ENCODE data around the gene POPDC2. TPM values are rescaled to one million over a fixed set of nuclear protein-coding genes. Genes with fewer than 3 reads are reported as not detected.

The POPDC2 gene
- total and polyA plus RNA-seq, 2 donors from 2014 or later, result 3.2 to 7.3 TPM

DNA sequence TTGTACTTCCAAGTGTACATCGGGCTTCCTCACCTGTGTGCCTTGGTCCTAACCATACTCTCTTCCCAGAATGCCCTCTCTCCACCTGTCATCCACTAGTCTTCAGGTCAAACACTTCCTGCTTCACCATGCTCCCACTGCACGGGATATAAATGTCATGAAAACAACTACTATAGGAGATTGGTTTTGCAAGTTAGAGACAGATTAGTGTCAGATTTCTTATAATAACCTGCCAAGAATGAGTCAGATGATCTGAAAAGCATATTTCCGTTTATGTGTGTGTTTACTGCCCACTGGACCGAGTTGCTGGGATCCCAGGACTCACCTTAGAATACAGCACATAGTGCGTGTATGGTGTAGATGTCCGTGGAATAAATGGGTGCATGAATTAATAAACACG is 41.3 kb downstream of the POPDC2 start:
- intact Hi-C loops (cut with DNase I), result no loop called here
- no peaks in the 10 kb centered on the region for H3K36me3 ChIP-seq (ENCODE audit: control insufficient read depth in 2 of 3, insufficient read depth in 3 of 3, low read length in 3 of 3)
- no peak for FAIRE-seq
- no peak overlapping the region for H3K9ac ChIP-seq (ENCODE audit: low read length in 3 of 3)
- no peak for DNase-seq
- no peaks in the 10 kb centered on the region for H3K4me1 ChIP-seq (ENCODE audit: control insufficient read depth in 2 of 3, insufficient read depth in 2 of 3, low read depth in 1 of 3, low read length in 3 of 3)
- no peaks in the 10 kb centered on the region for H3K9me3 ChIP-seq (ENCODE audit: control insufficient read depth in 2 of 3, insufficient read depth in 1 of 3, low read length in 3 of 3)
- TF ChIP-seq, protein P1, sequence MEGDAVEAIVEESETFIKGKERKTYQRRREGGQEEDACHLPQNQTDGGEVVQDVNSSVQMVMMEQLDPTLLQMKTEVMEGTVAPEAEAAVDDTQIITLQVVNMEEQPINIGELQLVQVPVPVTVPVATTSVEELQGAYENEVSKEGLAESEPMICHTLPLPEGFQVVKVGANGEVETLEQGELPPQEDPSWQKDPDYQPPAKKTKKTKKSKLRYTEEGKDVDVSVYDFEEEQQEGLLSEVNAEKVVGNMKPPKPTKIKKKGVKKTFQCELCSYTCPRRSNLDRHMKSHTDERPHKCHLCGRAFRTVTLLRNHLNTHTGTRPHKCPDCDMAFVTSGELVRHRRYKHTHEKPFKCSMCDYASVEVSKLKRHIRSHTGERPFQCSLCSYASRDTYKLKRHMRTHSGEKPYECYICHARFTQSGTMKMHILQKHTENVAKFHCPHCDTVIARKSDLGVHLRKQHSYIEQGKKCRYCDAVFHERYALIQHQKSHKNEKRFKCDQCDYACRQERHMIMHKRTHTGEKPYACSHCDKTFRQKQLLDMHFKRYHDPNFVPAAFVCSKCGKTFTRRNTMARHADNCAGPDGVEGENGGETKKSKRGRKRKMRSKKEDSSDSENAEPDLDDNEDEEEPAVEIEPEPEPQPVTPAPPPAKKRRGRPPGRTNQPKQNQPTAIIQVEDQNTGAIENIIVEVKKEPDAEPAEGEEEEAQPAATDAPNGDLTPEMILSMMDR (IDR thresholded peaks at IDR 0.05; ENCODE audit: borderline replicate concordance, extremely low read depth, insufficient read depth), result no peak
- H3K27me3 ChIP-seq (ENCODE audit: control insufficient read depth, insufficient read depth, low read length), result no peaks in the 10 kb centered on the region
- H3K4me3 ChIP-seq (ENCODE audit: low read length in 3 of 3), result no peak overlapping the region
- no peak overlapping the region for H3K27ac ChIP-seq (ENCODE audit: low read depth in 2 of 2, low read length in 2 of 2)

GRCh38 chr3:119616056-119616455 is 44.3 kb downstream of the POPDC2 start:
- Histone ChIP-seq H3K4me1 (ENCODE audit: control insufficient read depth in 2 of 3, insufficient read depth in 2 of 3, low read depth in 1 of 3, low read length in 3 of 3) (no peaks in the 10 kb centered on the region), H3K4me3 (ENCODE audit: low read length in 3 of 3) (no peak overlapping the region), H3K36me3 (ENCODE audit: control insufficient read depth in 2 of 3, insufficient read depth in 3 of 3, low read length in 3 of 3) (no peaks in the 10 kb centered on the region), H3K9me3 (ENCODE audit: control insufficient read depth in 2 of 3, insufficient read depth in 1 of 3, low read length in 3 of 3) (peaks cover 0 to under 1% (median 0%) of the 10 kb centered on the region in 3 donors), H3K27me3 (ENCODE audit: control insufficient read depth, insufficient read depth, low read length) (no peaks in the 10 kb centered on the region), H3K27ac (ENCODE audit: low read depth in 2 of 2, low read length in 2 of 2) (no peak overlapping the region), H3K9ac (ENCODE audit: low read length in 3 of 3) (no peak overlapping the region)
- DNase-seq (no peak), FAIRE-seq (no peak)
- intact Hi-C loops (cut with DNase I), result no loop called here
- TF ChIP-seq, protein P1 (IDR thresholded peaks at IDR 0.05; ENCODE audit: borderline replicate concordance, extremely low read depth, insufficient read depth), result no peak

DNA sequence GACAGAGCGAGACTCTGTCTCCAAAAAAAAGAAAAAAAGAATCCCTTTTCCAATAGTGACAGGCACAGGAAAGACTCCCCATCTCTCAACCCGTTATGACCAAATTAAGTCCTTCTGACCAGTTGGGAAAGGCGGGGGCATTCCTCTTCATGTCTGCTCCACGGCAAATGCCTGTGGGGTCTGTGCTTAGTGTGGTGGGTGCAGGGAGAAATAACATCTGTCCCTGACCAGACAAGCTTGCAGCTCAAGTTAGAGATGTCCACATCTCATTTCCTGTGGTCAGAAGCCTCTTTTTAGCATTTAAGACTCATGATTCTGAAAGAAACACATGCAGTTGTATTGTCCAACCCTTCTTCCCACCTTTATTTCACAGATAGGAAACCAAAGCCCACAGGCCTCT is 46.5 kb downstream of the POPDC2 start:
- Histone ChIP-seq H3K4me1 (ENCODE audit: control insufficient read depth in 2 of 3, insufficient read depth in 2 of 3, low read depth in 1 of 3, low read length in 3 of 3) (no peaks in the 10 kb centered on the region), H3K27me3 (ENCODE audit: control insufficient read depth, insufficient read depth, low read length) (no peaks in the 10 kb centered on the region), H3K4me3 (ENCODE audit: low read length in 3 of 3) (no peak overlapping the region), H3K9me3 (ENCODE audit: control insufficient read depth in 2 of 3, insufficient read depth in 1 of 3, low read length in 3 of 3) (peaks cover 0 to 4% (median 0%) of the 10 kb centered on the region in 3 donors), H3K27ac (ENCODE audit: low read depth in 2 of 2, low read length in 2 of 2) (no peak overlapping the region), H3K36me3 (ENCODE audit: control insufficient read depth in 2 of 3, insufficient read depth in 3 of 3, low read length in 3 of 3) (no peaks in the 10 kb centered on the region), H3K9ac (ENCODE audit: low read length in 3 of 3) (no peak overlapping the region)
- TF ChIP-seq, protein P1 (IDR thresholded peaks at IDR 0.05; ENCODE audit: borderline replicate concordance, extremely low read depth, insufficient read depth), result no peak
- no peak for DNase-seq
- no peak for FAIRE-seq
- intact Hi-C loops (cut with DNase I), result no loop called here

DNA sequence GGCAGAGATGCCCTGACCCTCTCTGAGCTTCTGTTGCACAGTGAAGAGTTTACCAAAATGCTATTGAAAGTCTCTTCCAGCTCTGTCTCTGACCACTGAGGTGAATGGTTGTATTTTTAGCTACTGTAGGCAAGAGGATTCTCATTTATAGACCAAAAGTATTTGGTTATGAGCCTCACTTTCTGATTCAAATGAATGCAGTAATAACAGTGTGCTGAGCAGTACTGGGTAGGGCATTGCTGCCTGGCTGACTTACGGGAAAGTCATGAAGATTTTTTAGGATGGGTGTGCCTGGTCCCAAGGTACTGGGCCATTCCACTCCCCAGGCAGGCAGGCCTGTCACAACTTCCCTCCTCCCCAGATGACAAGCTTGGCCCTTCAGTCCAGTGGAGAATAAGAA is 47.2 kb downstream of the POPDC2 start:
- FAIRE-seq (no peak), DNase-seq (no peak)
- Histone ChIP-seq H3K9ac (ENCODE audit: low read length in 3 of 3) (no peak overlapping the region), H3K27me3 (ENCODE audit: control insufficient read depth, insufficient read depth, low read length) (no peaks in the 10 kb centered on the region), H3K4me1 (ENCODE audit: control insufficient read depth in 2 of 3, insufficient read depth in 2 of 3, low read depth in 1 of 3, low read length in 3 of 3) (no peaks in the 10 kb centered on the region), H3K4me3 (ENCODE audit: low read length in 3 of 3) (no peak overlapping the region), H3K36me3 (ENCODE audit: control insufficient read depth in 2 of 3, insufficient read depth in 3 of 3, low read length in 3 of 3) (no peaks in the 10 kb centered on the region), H3K9me3 (ENCODE audit: control insufficient read depth in 2 of 3, insufficient read depth in 1 of 3, low read length in 3 of 3) (peaks cover 0 to 4% (median 0%) of the 10 kb centered on the region in 3 donors), H3K27ac (ENCODE audit: low read depth in 2 of 2, low read length in 2 of 2) (no peak overlapping the region)
- TF ChIP-seq, protein P1 (IDR thresholded peaks at IDR 0.05; ENCODE audit: borderline replicate concordance, extremely low read depth, insufficient read depth), result no peak
- intact Hi-C loops (cut with DNase I), result no loop called here

Measured in kidney (tissue), 14 donors.